EH (cell line): ENCODE data around the gene PLEKHO2.
A peak's percentile ranks its signal among the peaks of the same experiment; 100 is the strongest.

Source experiments
- DNase-seq: peaks from one replicate; pipeline ENCODE4 v3.0.0-alpha.2; 2015; ENCODE audit warnings: low read depth

Gene PLEKHO2

DNA sequence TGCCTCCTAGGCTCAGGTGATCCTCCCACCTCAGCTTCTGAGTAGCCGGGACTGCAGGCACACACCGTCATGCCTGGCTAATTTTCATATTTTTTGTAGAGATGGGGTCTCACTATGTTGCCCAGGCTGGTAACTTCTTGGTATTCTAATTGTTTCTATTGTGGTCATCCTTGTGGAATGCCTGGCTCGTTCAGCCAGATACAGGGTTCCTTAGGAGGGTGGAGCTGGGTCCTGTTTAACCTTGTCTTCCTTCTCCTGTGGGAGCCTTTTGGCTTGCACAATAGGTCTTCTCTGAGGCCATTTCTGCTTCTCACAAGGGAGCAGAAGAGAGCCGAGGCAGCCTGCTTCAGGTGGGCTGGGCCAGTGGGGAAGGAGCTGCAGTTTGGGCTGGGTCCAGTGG, 15.7 kb downstream of the PLEKHO2 start:
- peak; percentile 91 for DNase-seq

- DNase-seq, result no peak
Measured at GRCh38 chr15:64858021-64858575, 16.4 kb downstream of the PLEKHO2 start.

DNA sequence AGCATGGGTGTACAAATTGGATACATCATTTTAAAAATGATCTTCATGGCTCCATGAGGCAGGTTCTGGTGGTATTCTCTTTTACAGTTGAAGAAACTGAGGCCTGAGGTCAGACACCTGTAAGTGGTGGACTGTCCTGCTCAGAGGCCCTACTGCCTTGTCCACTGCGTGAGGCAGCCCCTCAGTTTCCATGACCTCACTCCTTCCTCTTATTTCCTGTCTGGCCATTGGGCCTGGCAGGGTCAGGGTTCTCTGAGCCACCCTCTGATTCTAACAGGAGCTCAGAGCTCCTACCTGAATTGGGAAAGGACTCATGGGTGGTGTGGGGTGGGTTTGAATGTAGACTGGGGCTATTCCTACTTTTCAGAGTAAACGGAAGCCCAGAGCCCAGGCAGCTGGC, 17.5 kb downstream of the PLEKHO2 start:
- no peak for DNase-seq

DNA sequence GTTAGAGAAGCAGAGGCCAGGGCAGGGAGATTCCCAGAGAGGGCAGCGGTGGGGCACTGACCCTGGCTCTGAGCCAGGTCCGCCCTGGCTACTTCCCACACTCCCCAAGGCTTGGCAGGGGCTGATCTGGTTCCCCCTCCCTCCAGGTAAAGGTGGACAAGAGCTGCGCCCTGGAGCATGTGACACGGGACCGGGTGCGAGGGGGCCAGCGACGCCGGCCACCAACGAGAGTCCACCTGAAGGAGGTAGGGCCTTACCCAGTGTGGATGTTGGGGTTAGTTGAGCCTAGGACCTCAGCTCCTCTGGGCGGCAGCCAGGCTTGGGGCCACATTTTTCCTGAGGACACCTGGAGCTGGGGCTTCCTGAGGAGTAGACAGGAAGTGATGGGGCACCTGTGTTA, 19.6 kb downstream of the PLEKHO2 start:
- DNase-seq, result no peak

- DNase-seq, result no peak
Measured at GRCh38 chr15:64861960-64862359, 20.2 kb downstream of the PLEKHO2 start.

DNA sequence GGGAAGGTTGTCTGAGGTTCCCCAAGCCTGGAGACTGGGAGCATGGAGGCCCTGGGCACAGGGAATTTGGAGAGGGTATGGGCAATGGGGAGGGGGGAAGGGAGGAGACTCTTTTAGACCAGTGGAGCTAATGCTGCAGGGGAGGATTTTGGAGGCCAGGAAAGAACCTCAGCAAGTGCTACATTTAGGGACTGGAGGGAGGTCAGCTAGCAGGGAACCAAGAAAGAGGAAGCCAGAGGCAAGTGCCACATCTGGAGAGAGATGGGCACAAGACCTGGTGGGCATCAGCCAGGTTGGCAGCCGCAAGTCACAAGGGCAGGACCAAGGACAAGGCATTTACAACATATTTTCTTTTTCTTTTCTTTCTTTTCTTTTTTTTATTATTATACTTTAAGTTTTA, 20.7 kb downstream of the PLEKHO2 start:
- DNase-seq, result no peak

GRCh38 chr15:64864068-64864467, 22.4 kb downstream of the PLEKHO2 start:
- DNase-seq, result no peak

- DNase-seq, result no peak
Measured at GRCh38 chr15:64865126-64865997, 23.6 kb downstream of the PLEKHO2 start.

GRCh38 chr15:64865998-64866520, 24.3 kb downstream of the PLEKHO2 start:
- peak; percentile 99 for DNase-seq

GRCh38 chr15:64869501-64869900, 27.8 kb downstream of the PLEKHO2 start:
- DNase-seq, result no peak

GRCh38 chr15:64870353-64870752, 28.6 kb downstream of the PLEKHO2 start:
- DNase-seq, result no peak

- peak; percentile 27 for DNase-seq
Measured at GRCh38 chr15:64875641-64876223, 34.0 kb downstream of the PLEKHO2 start.

GRCh38 chr15:64877435-64877834, 35.7 kb downstream of the PLEKHO2 start:
- DNase-seq, result peak; percentile 46

GRCh38 chr15:64878705-64879104, 37.0 kb downstream of the PLEKHO2 start:
- DNase-seq, result no peak

GRCh38 chr15:64883100-64883581, 41.4 kb downstream of the PLEKHO2 start:
- DNase-seq, result no peak

- DNase-seq, result peak; percentile 90
Measured at GRCh38 chr15:64883997-64884511, 42.3 kb downstream of the PLEKHO2 start.

DNA sequence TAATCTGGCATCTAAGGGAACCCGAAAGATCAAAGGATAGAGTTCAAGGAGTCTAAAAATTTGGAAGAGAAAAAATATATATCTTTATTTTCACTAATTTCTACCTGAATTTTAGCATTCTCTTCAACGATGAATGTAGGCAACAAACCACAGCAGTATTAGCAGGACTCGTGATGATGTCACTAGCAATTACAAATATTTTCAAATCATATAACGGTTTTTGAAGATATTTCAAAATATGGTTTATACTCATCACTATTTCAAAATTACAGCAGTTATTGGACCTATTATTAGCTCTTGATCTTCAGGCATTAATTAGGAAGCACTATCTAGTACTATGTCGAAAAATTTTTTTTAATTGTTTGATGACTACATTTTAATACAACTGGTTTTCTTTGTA, 43.0 kb downstream of the PLEKHO2 start:
- DNase-seq, result no peak

GRCh38 chr15:64888336-64888735, 46.6 kb downstream of the PLEKHO2 start:
- DNase-seq, result no peak

DNA sequence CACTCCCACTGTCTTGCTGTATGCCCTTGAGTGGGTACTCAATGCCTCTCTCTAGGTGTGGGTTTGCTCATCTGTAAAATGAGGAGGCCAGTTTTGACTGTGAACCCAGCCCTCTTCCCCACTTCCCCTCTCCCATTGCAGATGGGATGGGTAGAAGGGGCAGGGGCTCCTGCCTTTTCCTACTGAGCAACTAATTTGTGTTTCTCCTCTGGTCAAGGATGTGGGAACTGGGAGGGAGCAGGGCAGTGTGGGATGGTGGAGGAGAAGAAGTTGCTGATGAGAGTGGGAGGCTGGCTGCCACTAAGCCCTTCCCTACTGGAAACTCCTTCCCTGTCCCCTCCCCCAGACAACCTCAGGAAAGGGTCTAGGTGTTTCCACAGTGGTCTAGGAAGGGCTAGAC, 49.8 kb downstream of the PLEKHO2 start:
- DNase-seq, result no peak

GRCh38 chr15:64892847-64893403, 51.2 kb downstream of the PLEKHO2 start:
- no peak for DNase-seq

GRCh38 chr15:64893481-64894394, 52.0 kb downstream of the PLEKHO2 start:
- DNase-seq, result peak; percentile 88
